ENCODE data around the gene KIAA1191. TPM values are rescaled to one million over a fixed set of nuclear protein-coding genes. Genes with fewer than 3 reads are reported as not detected.

The KIAA1191 gene
- total and polyA plus RNA-seq, 2 experiments from 2014 or later = 98.3 to 110 TPM

- H4K20me1 ChIP-seq (ENCODE audit: insufficient read depth, poor library complexity, severe bottlenecking) = no peaks in the 10 kb centered on the region
- no peak overlapping the region for H3K4me2 ChIP-seq
- no peaks in the 10 kb centered on the region for H3K36me3 ChIP-seq (replicated peaks; ENCODE audit: insufficient read depth, low read depth)
- no peaks in the 10 kb centered on the region for H3K27me3 ChIP-seq
- 97% methylated on average over 8 of the region's 8 CpGs for WGBS (ENCODE audit: low lambda C conversion rate, missing lambda C conversion rate)
- H2AFZ ChIP-seq = no peak overlapping the region
- no peak for DNase-seq (ENCODE audit: low spot score)
- H3K4me1 ChIP-seq (ENCODE audit: insufficient read depth) = no peaks in the 10 kb centered on the region
- no peaks in the 10 kb centered on the region for H3K9me2 ChIP-seq (replicated peaks; ENCODE audit: insufficient read depth)
- no peak overlapping the region for H3K27ac ChIP-seq
- peaks cover 4% of the 10 kb centered on the region for H3K79me2 ChIP-seq
- TF ChIP-seq EZH2phosphoT487 (IDR thresholded peaks at IDR 0.05; ENCODE audit: low read depth, severe bottlenecking, unreplicated experiment) (no peak), EZH2 (IDR thresholded peaks at IDR 0.05; ENCODE audit: borderline replicate concordance) (no peak)
- TF ChIP-seq, protein P1, sequence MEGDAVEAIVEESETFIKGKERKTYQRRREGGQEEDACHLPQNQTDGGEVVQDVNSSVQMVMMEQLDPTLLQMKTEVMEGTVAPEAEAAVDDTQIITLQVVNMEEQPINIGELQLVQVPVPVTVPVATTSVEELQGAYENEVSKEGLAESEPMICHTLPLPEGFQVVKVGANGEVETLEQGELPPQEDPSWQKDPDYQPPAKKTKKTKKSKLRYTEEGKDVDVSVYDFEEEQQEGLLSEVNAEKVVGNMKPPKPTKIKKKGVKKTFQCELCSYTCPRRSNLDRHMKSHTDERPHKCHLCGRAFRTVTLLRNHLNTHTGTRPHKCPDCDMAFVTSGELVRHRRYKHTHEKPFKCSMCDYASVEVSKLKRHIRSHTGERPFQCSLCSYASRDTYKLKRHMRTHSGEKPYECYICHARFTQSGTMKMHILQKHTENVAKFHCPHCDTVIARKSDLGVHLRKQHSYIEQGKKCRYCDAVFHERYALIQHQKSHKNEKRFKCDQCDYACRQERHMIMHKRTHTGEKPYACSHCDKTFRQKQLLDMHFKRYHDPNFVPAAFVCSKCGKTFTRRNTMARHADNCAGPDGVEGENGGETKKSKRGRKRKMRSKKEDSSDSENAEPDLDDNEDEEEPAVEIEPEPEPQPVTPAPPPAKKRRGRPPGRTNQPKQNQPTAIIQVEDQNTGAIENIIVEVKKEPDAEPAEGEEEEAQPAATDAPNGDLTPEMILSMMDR (IDR thresholded peaks at IDR 0.05; ENCODE audit: poor library complexity) = no peak
- no peak overlapping the region for H3K4me3 ChIP-seq
- H3K9me3 ChIP-seq (ENCODE audit: low read depth) = no peaks in the 10 kb centered on the region
These were observed 8.6 kb upstream of the KIAA1191 start for GRCh38 chr5:176369934-176370711.

- H3K4me2 ChIP-seq = no peak overlapping the region
- no peaks in the 10 kb centered on the region for H4K20me1 ChIP-seq (ENCODE audit: insufficient read depth, poor library complexity, severe bottlenecking)
- 95% methylated on average over 7 of the region's 13 CpGs for WGBS (ENCODE audit: low lambda C conversion rate, missing lambda C conversion rate)
- H3K9me2 ChIP-seq (replicated peaks; ENCODE audit: insufficient read depth) = no peaks in the 10 kb centered on the region
- no peak overlapping the region for H3K27ac ChIP-seq
- H3K79me2 ChIP-seq = peaks cover 4% of the 10 kb centered on the region
- DNase-seq (ENCODE audit: low spot score) = no peak
- TF ChIP-seq, protein P1 (IDR thresholded peaks at IDR 0.05; ENCODE audit: poor library complexity) = no peak
- no peak for TF ChIP-seq EZH2phosphoT487 (IDR thresholded peaks at IDR 0.05; ENCODE audit: low read depth, severe bottlenecking, unreplicated experiment)
- no peak overlapping the region for H3K4me3 ChIP-seq
- H3K9me3 ChIP-seq (ENCODE audit: low read depth) = no peaks in the 10 kb centered on the region
- no peaks in the 10 kb centered on the region for H3K27me3 ChIP-seq
- no peaks in the 10 kb centered on the region for H3K4me1 ChIP-seq (ENCODE audit: insufficient read depth)
- no peak overlapping the region for H2AFZ ChIP-seq
- H3K36me3 ChIP-seq (replicated peaks; ENCODE audit: insufficient read depth, low read depth) = no peaks in the 10 kb centered on the region
These were observed 7.2 kb upstream of the KIAA1191 start for GRCh38 chr5:176368726-176369125.

DNA sequence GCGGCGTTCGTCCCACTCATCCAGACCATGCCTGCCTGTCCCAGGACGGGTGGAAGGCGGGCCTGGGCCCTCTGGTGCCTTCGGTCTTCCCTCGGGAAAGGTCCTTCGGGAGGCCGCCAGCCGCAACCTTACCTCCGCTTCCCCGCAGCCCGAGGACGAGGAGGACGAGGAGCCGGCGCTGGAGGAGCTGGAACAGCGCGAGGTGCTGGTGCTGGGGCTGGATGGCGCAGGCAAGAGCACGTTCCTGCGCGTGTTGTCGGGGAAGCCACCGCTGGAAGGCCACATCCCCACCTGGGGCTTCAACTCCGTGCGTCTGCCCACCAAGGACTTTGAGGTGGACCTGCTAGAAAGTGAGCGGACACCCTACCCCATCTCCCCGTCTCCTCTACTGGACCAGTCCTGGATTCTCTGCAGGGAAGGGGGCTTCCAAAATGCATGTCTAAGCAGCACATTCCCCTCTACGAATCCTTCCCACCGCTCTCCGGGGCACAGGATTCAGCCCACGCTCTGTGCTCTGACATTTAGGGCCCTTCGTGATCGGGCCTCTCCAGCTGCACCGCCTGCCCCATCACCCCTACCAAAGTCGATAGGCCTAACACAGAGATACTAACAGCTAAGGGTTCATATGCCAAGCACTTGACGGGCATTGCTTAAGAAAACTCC is 4.8 kb upstream of the KIAA1191 start:
- no peak for DNase-seq (ENCODE audit: low spot score)
- TF ChIP-seq, protein P1 (IDR thresholded peaks at IDR 0.05; ENCODE audit: poor library complexity) = no peak
- no peak for TF ChIP-seq EZH2phosphoT487 (IDR thresholded peaks at IDR 0.05; ENCODE audit: low read depth, severe bottlenecking, unreplicated experiment)
- TF ChIP-seq EZH2 (IDR thresholded peaks at IDR 0.05; ENCODE audit: borderline replicate concordance) = no peak
- Histone ChIP-seq H3K27me3 (no peaks in the 10 kb centered on the region), H3K9me2 (replicated peaks; ENCODE audit: insufficient read depth) (no peaks in the 10 kb centered on the region), H3K4me3 (peak overlapping the region; percentile 81), H4K20me1 (ENCODE audit: insufficient read depth, poor library complexity, severe bottlenecking) (no peaks in the 10 kb centered on the region), H2AFZ (peak overlapping the region; percentile 97), H3K36me3 (replicated peaks; ENCODE audit: insufficient read depth, low read depth) (no peaks in the 10 kb centered on the region), H3K4me1 (ENCODE audit: insufficient read depth) (no peaks in the 10 kb centered on the region), H3K9me3 (ENCODE audit: low read depth) (no peaks in the 10 kb centered on the region), H3K4me2 (peak overlapping the region; percentile 94), H3K27ac (peak overlapping the region; percentile 28), H3K79me2 (peaks cover 5% of the 10 kb centered on the region)
- 40% methylated on average over 32 of the region's 38 CpGs for WGBS (ENCODE audit: low lambda C conversion rate, missing lambda C conversion rate)
